IPS-15b (cell line): ENCODE measurements around the gene ITGA7.

ENCODE experiments used
- H3K27me3 ChIP-seq: one replicate; pipeline ENCODE4 v1.6.1; 2013; ENCODE audit warnings: low read length; ENCODE audit not compliant: control insufficient read depth, insufficient read depth
- H3K36me3 ChIP-seq: one replicate; pipeline ENCODE4 v1.6.1; 2013; ENCODE audit warnings: low read length; ENCODE audit not compliant: control insufficient read depth, insufficient read depth
- H3K4me1 ChIP-seq: one replicate; pipeline ENCODE4 v1.6.1; 2013; ENCODE audit warnings: mild to moderate bottlenecking, low read length; ENCODE audit not compliant: control insufficient read depth, insufficient read depth
- H3K4me3 ChIP-seq: one replicate; pipeline ENCODE4 v1.5.1; 2013; ENCODE audit warnings: low read depth, low read length
- H3K9ac ChIP-seq: one replicate; pipeline ENCODE4 v1.6.1; 2013; ENCODE audit warnings: low read depth, mild to moderate bottlenecking, low read length
- H3K9me3 ChIP-seq: one replicate; pipeline ENCODE4 v1.6.1; 2013; ENCODE audit warnings: mild to moderate bottlenecking, low read length; ENCODE audit not compliant: control insufficient read depth, insufficient read depth

ITGA7 gene

GRCh38 chr12:55732288-55732687 lies 24.6 kb upstream of the ITGA7 start:
- peaks cover 5% of the 10 kb centered on the region for H3K36me3 ChIP-seq
- H3K4me1 ChIP-seq = peaks cover 19% of the 10 kb centered on the region
- no peaks in the 10 kb centered on the region for H3K9me3 ChIP-seq
- no peak overlapping the region for H3K4me3 ChIP-seq
- H3K9ac ChIP-seq = no peak overlapping the region
- H3K27me3 ChIP-seq = no peaks in the 10 kb centered on the region

- peak overlapping the region; percentile 95 for H3K9ac ChIP-seq
- H3K36me3 ChIP-seq = peaks cover 24% of the 10 kb centered on the region
- H3K9me3 ChIP-seq = no peaks in the 10 kb centered on the region
- H3K4me3 ChIP-seq = peak overlapping the region; percentile 94
- no peaks in the 10 kb centered on the region for H3K27me3 ChIP-seq
- peaks cover 17% of the 10 kb centered on the region for H3K4me1 ChIP-seq
These were observed 22.4 kb upstream of the ITGA7 start for GRCh38 chr12:55729819-55730818.

- no peaks in the 10 kb centered on the region for H3K27me3 ChIP-seq
- peaks cover 17% of the 10 kb centered on the region for H3K4me1 ChIP-seq
- H3K36me3 ChIP-seq = peaks cover 31% of the 10 kb centered on the region
- no peaks in the 10 kb centered on the region for H3K9me3 ChIP-seq
- H3K4me3 ChIP-seq = peak within 1 kb of the TSS; percentile 94
- H3K9ac ChIP-seq = peak within 1 kb of the TSS; percentile 95
These were observed 21.5 kb upstream of the ITGA7 start, which contains the start of gene CD63 for GRCh38 chr12:55728939-55729818. CD63 (minus strand) TSS chr12:55729009; CDS start chr12:55728341, 668 bp downstream.

GRCh38 chr12:55728186-55728938 lies 20.7 kb upstream of the ITGA7 start:
- Histone ChIP-seq H3K27me3 (no peaks in the 10 kb centered on the region), H3K4me1 (peaks cover 17% of the 10 kb centered on the region), H3K36me3 (peaks cover 36% of the 10 kb centered on the region)

GRCh38 chr12:55727643-55728185 lies 20.0 kb upstream of the ITGA7 start:
- H3K4me3 ChIP-seq = peak overlapping the region; percentile 94
- H3K9ac ChIP-seq = peak overlapping the region; percentile 81
- H3K36me3 ChIP-seq = peaks cover 36% of the 10 kb centered on the region
- H3K9me3 ChIP-seq = no peaks in the 10 kb centered on the region
- no peaks in the 10 kb centered on the region for H3K27me3 ChIP-seq
- peaks cover 15% of the 10 kb centered on the region for H3K4me1 ChIP-seq

More at GRCh38 chr12:55728186-55728938, 20.7 kb upstream of the ITGA7 start:
- H3K9me3 ChIP-seq = no peaks in the 10 kb centered on the region
- peak overlapping the region; percentile 95 for H3K9ac ChIP-seq
- peak overlapping the region; percentile 94 for H3K4me3 ChIP-seq

GRCh38 chr12:55726971-55727370 lies 19.3 kb upstream of the ITGA7 start:
- Histone ChIP-seq H3K27me3 (no peaks in the 10 kb centered on the region), H3K9me3 (no peaks in the 10 kb centered on the region), H3K9ac (peak overlapping the region; percentile 81), H3K4me1 (peaks cover 15% of the 10 kb centered on the region), H3K36me3 (peaks cover 32% of the 10 kb centered on the region), H3K4me3 (peak overlapping the region; percentile 94)

GRCh38 chr12:55725556-55725955 lies 17.9 kb upstream of the ITGA7 start:
- Histone ChIP-seq H3K4me3 (no peak overlapping the region), H3K36me3 (peaks cover 32% of the 10 kb centered on the region), H3K4me1 (peaks cover 11% of the 10 kb centered on the region), H3K9me3 (no peaks in the 10 kb centered on the region), H3K9ac (no peak overlapping the region), H3K27me3 (no peaks in the 10 kb centered on the region)

- Histone ChIP-seq H3K9me3 (no peaks in the 10 kb centered on the region), H3K9ac (no peak overlapping the region), H3K27me3 (no peaks in the 10 kb centered on the region), H3K4me1 (peaks cover 6% of the 10 kb centered on the region), H3K36me3 (peaks cover 32% of the 10 kb centered on the region), H3K4me3 (no peak overlapping the region)
These were observed 17.2 kb upstream of the ITGA7 start for GRCh38 chr12:55724940-55725309.

GRCh38 chr12:55724226-55724939 lies 16.7 kb upstream of the ITGA7 start:
- Histone ChIP-seq H3K9me3 (no peaks in the 10 kb centered on the region), H3K27me3 (no peaks in the 10 kb centered on the region), H3K4me1 (peaks cover 6% of the 10 kb centered on the region), H3K9ac (no peak overlapping the region), H3K36me3 (peaks cover 32% of the 10 kb centered on the region), H3K4me3 (no peak overlapping the region)

- Histone ChIP-seq H3K4me1 (peaks cover 10% of the 10 kb centered on the region), H3K27me3 (no peaks in the 10 kb centered on the region), H3K9ac (no peak overlapping the region), H3K4me3 (no peak overlapping the region), H3K9me3 (no peaks in the 10 kb centered on the region), H3K36me3 (peaks cover 32% of the 10 kb centered on the region)
These were observed 16.0 kb upstream of the ITGA7 start for GRCh38 chr12:55723516-55724225.
